Measurements from ENCODE around the gene CYSRT1.

GRCh38 chr9:137242269-137243203 is 17.6 kb downstream of the CYSRT1 start:
- TF ChIP-seq RBAK (tag by site-specific recombination; IDR thresholded peaks at IDR 0.05): no peak
- no peak for TF ChIP-seq ZNF596 (tag by site-specific recombination; IDR thresholded peaks at IDR 0.05)
- 0 out of 2 replicates have a peak, but pooled peaks have one; percentile 19 for TF ChIP-seq YY1 (tag by site-specific recombination; IDR thresholded peaks at IDR 0.05)
- no peak for TF ChIP-seq ZNF530 (tag by site-specific recombination; IDR thresholded peaks at IDR 0.05; ENCODE audit: low read depth)
- no peak for TF ChIP-seq PBX3 (CRISPR knock-in tag; IDR thresholded peaks at IDR 0.05)
- TF ChIP-seq CTCF (tag by site-specific recombination; IDR thresholded peaks at IDR 0.05): no peak
- TF ChIP-seq ZNF776 (tag by site-specific recombination; IDR thresholded peaks at IDR 0.05; ENCODE audit: borderline replicate concordance): no peak
- no peak for TF ChIP-seq KLF10 (tag by site-specific recombination; IDR thresholded peaks at IDR 0.05)
- no peak for TF ChIP-seq ZNF292 (tag by site-specific recombination; IDR thresholded peaks at IDR 0.05; ENCODE audit: borderline replicate concordance, low read depth)
- TF ChIP-seq ZBTB7A (tag by site-specific recombination; IDR thresholded peaks at IDR 0.05; ENCODE audit: low read depth): no peak
- no peak for TF ChIP-seq TCF7L2 (IDR thresholded peaks at IDR 0.05; ENCODE audit: borderline replicate concordance, low read depth, low read length)
